ENCODE results near the gene COMMD9.

COMMD9 gene

GRCh38 chr11:36273110-36273509 is 16.1 kb downstream of the COMMD9 start:
- no peaks in the 10 kb centered on the region for H4K20me1 ChIP-seq (ENCODE audit: insufficient read depth, low read length)
- H3K9me3 ChIP-seq (replicated peaks; ENCODE audit: insufficient read depth, low read length), result no peaks in the 10 kb centered on the region
- TF ChIP-seq EZH2phosphoT487 (IDR thresholded peaks at IDR 0.05; ENCODE audit: low read length) (no peak), CTCF (IDR thresholded peaks at IDR 0.05; ENCODE audit: low read length) (no peak), EZH2 (optimal IDR thresholded peaks at IDR 0.05; ENCODE audit: low read depth, low read length) (no peak)
- no peak overlapping the region for H3K9ac ChIP-seq (ENCODE audit: low read length)
- H2AFZ ChIP-seq (ENCODE audit: low read length), result no peak overlapping the region
- no peaks in the 10 kb centered on the region for H3K36me3 ChIP-seq (replicated peaks; ENCODE audit: insufficient read depth, low read length)
- no peak overlapping the region for H3K4me3 ChIP-seq (ENCODE audit: low read length)
- no peaks in the 10 kb centered on the region for H3K79me2 ChIP-seq (ENCODE audit: low read length)
- H3K9me2 ChIP-seq (replicated peaks; ENCODE audit: insufficient read depth, low read length), result no peaks in the 10 kb centered on the region
- no peaks in the 10 kb centered on the region for H3K27me3 ChIP-seq (replicated peaks; ENCODE audit: insufficient read depth, low read length)
- DNase-seq, result no peak
- no peak overlapping the region for H3K4me2 ChIP-seq (ENCODE audit: low read depth, low read length)
- no peaks in the 10 kb centered on the region for H3F3A ChIP-seq (ENCODE audit: insufficient read depth, low read length)
- H3K27ac ChIP-seq (ENCODE audit: low read length), result no peak overlapping the region
- H3K4me1 ChIP-seq (ENCODE audit: low read length), result no peaks in the 10 kb centered on the region

- no peaks in the 10 kb centered on the region for H3K36me3 ChIP-seq (replicated peaks; ENCODE audit: insufficient read depth, low read length)
- no peak overlapping the region for H3K27ac ChIP-seq (ENCODE audit: low read length)
- H4K20me1 ChIP-seq (ENCODE audit: insufficient read depth, low read length), result no peaks in the 10 kb centered on the region
- no peaks in the 10 kb centered on the region for H3F3A ChIP-seq (ENCODE audit: insufficient read depth, low read length)
- no peak overlapping the region for H3K9ac ChIP-seq (ENCODE audit: low read length)
- H3K4me1 ChIP-seq (ENCODE audit: low read length), result no peaks in the 10 kb centered on the region
- H2AFZ ChIP-seq (ENCODE audit: low read length), result no peak overlapping the region
- DNase-seq, result no peak
- H3K9me2 ChIP-seq (replicated peaks; ENCODE audit: insufficient read depth, low read length), result no peaks in the 10 kb centered on the region
- H3K4me2 ChIP-seq (ENCODE audit: low read depth, low read length), result no peak overlapping the region
- TF ChIP-seq EZH2phosphoT487 (IDR thresholded peaks at IDR 0.05; ENCODE audit: low read length), result no peak
- no peak for TF ChIP-seq CTCF (IDR thresholded peaks at IDR 0.05; ENCODE audit: low read length)
- TF ChIP-seq EZH2 (optimal IDR thresholded peaks at IDR 0.05; ENCODE audit: low read depth, low read length), result no peak
- no peaks in the 10 kb centered on the region for H3K27me3 ChIP-seq (replicated peaks; ENCODE audit: insufficient read depth, low read length)
- no peaks in the 10 kb centered on the region for H3K9me3 ChIP-seq (replicated peaks; ENCODE audit: insufficient read depth, low read length)
- H3K79me2 ChIP-seq (ENCODE audit: low read length), result no peaks in the 10 kb centered on the region
- no peak overlapping the region for H3K4me3 ChIP-seq (ENCODE audit: low read length)
Observed at GRCh38 chr11:36271794-36272407, 17.3 kb downstream of the COMMD9 start.

GRCh38 chr11:36270701-36271100 is 18.5 kb downstream of the COMMD9 start:
- H3K4me1 ChIP-seq (ENCODE audit: low read length), result no peaks in the 10 kb centered on the region
- no peak for TF ChIP-seq CTCF (IDR thresholded peaks at IDR 0.05; ENCODE audit: low read length)
- no peak for TF ChIP-seq EZH2phosphoT487 (IDR thresholded peaks at IDR 0.05; ENCODE audit: low read length)
- TF ChIP-seq EZH2 (optimal IDR thresholded peaks at IDR 0.05; ENCODE audit: low read depth, low read length), result no peak

More at GRCh38 chr11:36270701-36271100, 18.5 kb downstream of the COMMD9 start:
- H3K79me2 ChIP-seq (ENCODE audit: low read length), result no peaks in the 10 kb centered on the region
- H3K36me3 ChIP-seq (replicated peaks; ENCODE audit: insufficient read depth, low read length), result no peaks in the 10 kb centered on the region
- no peak for DNase-seq
- H3K27me3 ChIP-seq (replicated peaks; ENCODE audit: insufficient read depth, low read length), result no peaks in the 10 kb centered on the region
- no peak overlapping the region for H3K27ac ChIP-seq (ENCODE audit: low read length)
- H3K9ac ChIP-seq (ENCODE audit: low read length), result no peak overlapping the region
- no peak overlapping the region for H2AFZ ChIP-seq (ENCODE audit: low read length)
- no peaks in the 10 kb centered on the region for H3K9me3 ChIP-seq (replicated peaks; ENCODE audit: insufficient read depth, low read length)
- no peaks in the 10 kb centered on the region for H3K9me2 ChIP-seq (replicated peaks; ENCODE audit: insufficient read depth, low read length)
- H3K4me3 ChIP-seq (ENCODE audit: low read length), result no peak overlapping the region
- H4K20me1 ChIP-seq (ENCODE audit: insufficient read depth, low read length), result no peaks in the 10 kb centered on the region
- no peak overlapping the region for H3K4me2 ChIP-seq (ENCODE audit: low read depth, low read length)
- H3F3A ChIP-seq (ENCODE audit: insufficient read depth, low read length), result no peaks in the 10 kb centered on the region

Measured in MM.1S (cell line).